Type B pancreatic cell (in vitro differentiated cells): ENCODE data around the gene ADPRHL1. TPM values are rescaled to one million over a fixed set of nuclear protein-coding genes. Genes with fewer than 3 reads are reported as not detected.

Experiments
- DNase-seq: peaks from one replicate; pipeline ENCODE4 v3.0.0; 2021; ENCODE audit warnings: mixed read lengths; ENCODE audit not compliant: unreplicated experiment; ENCODE audit errors: extremely low spot score
- H3K27ac Mint-ChIP-seq: 2 replicates; pipeline ENCODE4 v1.8.0; 2021; ENCODE audit warnings: mild to moderate bottlenecking, mixed read lengths
- H3K27me3 Mint-ChIP-seq: 2 replicates; pipeline ENCODE4 v1.8.0; 2021; ENCODE audit warnings: mixed read lengths
- H3K36me3 Mint-ChIP-seq: 2 replicates; pipeline ENCODE4 v1.8.0; 2021; ENCODE audit warnings: mixed read lengths
- H3K4me1 Mint-ChIP-seq: one replicate; pipeline ENCODE4 v1.8.0; 2021; ENCODE audit warnings: mixed read lengths; ENCODE audit not compliant: unreplicated experiment
- H3K4me3 Mint-ChIP-seq: 2 replicates; pipeline ENCODE4 v1.8.0; 2021; ENCODE audit warnings: mild to moderate bottlenecking, mixed read lengths
- H3K9me3 Mint-ChIP-seq: 2 replicates; pipeline ENCODE4 v1.8.0; 2021; ENCODE audit warnings: mixed read lengths
- total RNA-seq: library from RNA; stranded (reverse); gene quantifications from 2 replicates; pipeline ENCODE4 v1.2.1, GENCODE V29; 2021; ENCODE audit warnings: low replicate concordance
- TF ChIP-seq, protein P1 (sequence below): fragments of 200-600 bp; sonication (generic); conservative IDR thresholded peaks from 2 replicates; pipeline ENCODE4 v1.5.0; 2021; ENCODE audit warnings: antibody characterized with exemption, mild to moderate bottlenecking

The ADPRHL1 gene
- total RNA-seq, 1 donor from 2014 or later = 4.1 TPM

- Mint-ChIP-seq H3K9me3 (no peaks in the 10 kb centered on the region), H3K27me3 (peaks cover under 1% of the 10 kb centered on the region), H3K4me3 (no peak overlapping the region), H3K27ac (no peak overlapping the region), H3K4me1 (no peaks in the 10 kb centered on the region), H3K36me3 (no peaks in the 10 kb centered on the region)
- TF ChIP-seq, protein P1, sequence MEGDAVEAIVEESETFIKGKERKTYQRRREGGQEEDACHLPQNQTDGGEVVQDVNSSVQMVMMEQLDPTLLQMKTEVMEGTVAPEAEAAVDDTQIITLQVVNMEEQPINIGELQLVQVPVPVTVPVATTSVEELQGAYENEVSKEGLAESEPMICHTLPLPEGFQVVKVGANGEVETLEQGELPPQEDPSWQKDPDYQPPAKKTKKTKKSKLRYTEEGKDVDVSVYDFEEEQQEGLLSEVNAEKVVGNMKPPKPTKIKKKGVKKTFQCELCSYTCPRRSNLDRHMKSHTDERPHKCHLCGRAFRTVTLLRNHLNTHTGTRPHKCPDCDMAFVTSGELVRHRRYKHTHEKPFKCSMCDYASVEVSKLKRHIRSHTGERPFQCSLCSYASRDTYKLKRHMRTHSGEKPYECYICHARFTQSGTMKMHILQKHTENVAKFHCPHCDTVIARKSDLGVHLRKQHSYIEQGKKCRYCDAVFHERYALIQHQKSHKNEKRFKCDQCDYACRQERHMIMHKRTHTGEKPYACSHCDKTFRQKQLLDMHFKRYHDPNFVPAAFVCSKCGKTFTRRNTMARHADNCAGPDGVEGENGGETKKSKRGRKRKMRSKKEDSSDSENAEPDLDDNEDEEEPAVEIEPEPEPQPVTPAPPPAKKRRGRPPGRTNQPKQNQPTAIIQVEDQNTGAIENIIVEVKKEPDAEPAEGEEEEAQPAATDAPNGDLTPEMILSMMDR = no peak
- no peak for DNase-seq
Observed at GRCh38 chr13:113367771-113368170, 85.5 kb downstream of the ADPRHL1 start.

DNA sequence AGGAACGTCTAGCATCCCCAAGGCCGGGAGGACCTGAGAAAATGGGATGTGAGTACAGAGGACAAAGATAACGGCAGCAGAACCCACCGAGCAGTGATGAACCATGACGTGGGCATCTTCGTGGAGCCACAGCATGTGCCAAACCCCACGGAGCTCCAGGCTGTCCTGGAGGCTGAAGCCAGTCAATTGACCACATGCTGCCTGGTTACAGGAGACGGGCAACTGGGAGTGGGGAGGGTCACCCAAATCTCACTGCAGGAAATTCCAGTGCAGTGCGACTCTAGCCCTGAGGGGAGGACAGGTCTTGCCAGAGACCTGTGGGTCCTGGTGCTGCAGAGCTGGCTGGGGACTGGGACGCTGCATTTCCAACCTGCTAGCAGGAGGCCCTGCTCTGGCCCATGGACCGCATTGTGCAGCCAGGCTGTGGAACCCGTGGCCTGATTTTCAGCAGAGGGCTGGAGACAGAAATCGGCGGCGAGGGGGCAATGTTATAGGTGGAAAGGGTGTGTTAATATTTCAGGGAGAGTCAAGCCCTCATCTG is 86.2 kb downstream of the ADPRHL1 start:
- Mint-ChIP-seq H3K36me3 (no peaks in the 10 kb centered on the region), H3K4me1 (no peaks in the 10 kb centered on the region)
- TF ChIP-seq, protein P1 = no peak

DNA sequence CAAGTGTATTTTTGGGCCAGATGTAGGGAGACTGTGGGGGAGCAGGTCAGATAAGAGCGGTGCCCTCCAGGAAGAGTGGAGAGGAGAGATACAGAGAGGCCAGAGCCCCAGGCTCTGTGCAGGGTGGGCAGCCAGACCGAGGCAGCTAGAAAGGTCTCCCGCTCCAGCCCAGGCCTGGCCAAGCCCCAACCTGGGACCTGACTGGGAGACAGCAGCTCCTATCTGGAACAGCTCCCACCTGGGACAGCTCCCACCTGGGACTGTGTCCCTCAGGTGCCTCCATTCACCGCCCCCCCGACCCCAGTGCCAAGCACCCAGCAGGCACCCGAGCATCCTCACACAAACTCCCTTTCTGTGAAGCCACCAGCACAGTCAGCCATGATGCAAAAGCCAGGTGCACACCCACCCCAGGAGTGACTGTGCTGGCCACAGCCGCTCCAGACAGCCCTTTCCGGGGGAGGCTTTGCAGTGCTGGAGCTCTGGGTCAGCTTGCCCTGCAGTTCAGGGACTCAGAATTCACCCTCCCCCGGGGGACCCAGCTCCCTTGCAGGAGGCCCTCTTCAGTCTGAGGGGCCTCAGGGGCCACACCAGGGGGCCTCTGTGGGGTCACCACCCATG is 87.2 kb downstream of the ADPRHL1 start:
- Mint-ChIP-seq H3K4me1 (no peaks in the 10 kb centered on the region), H3K4me3 (peak overlapping the region; percentile 71), H3K27me3 (no peaks in the 10 kb centered on the region), H3K9me3 (no peaks in the 10 kb centered on the region), H3K36me3 (no peaks in the 10 kb centered on the region), H3K27ac (peak overlapping the region; percentile 43)
- TF ChIP-seq, protein P1 = no peak
- DNase-seq = no peak

More for the DNA sequence above, 86.2 kb downstream of the ADPRHL1 start:
- H3K4me3 Mint-ChIP-seq = no peak overlapping the region
- DNase-seq = no peak
- no peaks in the 10 kb centered on the region for H3K9me3 Mint-ChIP-seq
- H3K27ac Mint-ChIP-seq = no peak overlapping the region
- H3K27me3 Mint-ChIP-seq = no peaks in the 10 kb centered on the region

- Mint-ChIP-seq H3K4me1 (no peaks in the 10 kb centered on the region), H3K4me3 (peak overlapping the region; percentile 71), H3K36me3 (no peaks in the 10 kb centered on the region), H3K27ac (peak overlapping the region; percentile 43), H3K9me3 (no peaks in the 10 kb centered on the region), H3K27me3 (no peaks in the 10 kb centered on the region)
- TF ChIP-seq, protein P1 = no peak
- DNase-seq = no peak
Observed at GRCh38 chr13:113365583-113365970, 87.7 kb downstream of the ADPRHL1 start.

DNA sequence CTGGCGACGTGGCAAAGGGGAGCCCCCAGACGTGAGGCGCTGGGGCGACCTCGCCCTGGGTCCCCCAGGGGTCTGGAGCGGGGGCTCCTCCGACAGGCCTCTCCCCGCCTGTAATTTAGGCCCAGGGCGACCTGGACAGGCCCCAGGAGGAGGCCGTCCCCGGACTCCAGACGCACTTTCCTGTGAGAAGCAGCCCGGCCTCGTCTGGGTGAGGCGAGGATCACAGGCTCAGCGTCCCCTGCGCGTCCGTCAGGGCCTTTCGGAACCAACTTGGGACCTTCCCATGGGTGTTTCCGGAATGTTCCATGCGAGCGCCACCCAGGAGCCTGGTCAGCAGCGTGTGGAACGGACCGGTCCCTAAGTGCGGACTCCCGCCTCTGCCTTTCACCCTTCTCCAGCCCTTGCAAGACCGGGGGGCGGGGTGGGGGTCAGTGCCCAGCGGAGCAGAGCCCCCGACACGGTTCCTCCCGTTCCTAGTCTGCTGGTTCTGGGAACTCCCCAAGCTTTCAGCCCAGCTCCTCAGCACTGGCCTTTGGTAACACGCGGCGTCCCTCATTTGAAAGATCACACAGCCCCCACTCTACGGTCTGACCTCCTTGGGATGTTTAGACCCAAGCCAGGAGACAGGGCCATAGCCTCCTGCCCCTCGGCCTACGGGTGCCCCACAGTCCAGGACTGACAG is 88.2 kb downstream of the ADPRHL1 start:
- Mint-ChIP-seq H3K4me3 (peak overlapping the region; percentile 71), H3K4me1 (no peaks in the 10 kb centered on the region), H3K27me3 (no peaks in the 10 kb centered on the region), H3K36me3 (no peaks in the 10 kb centered on the region), H3K9me3 (no peaks in the 10 kb centered on the region), H3K27ac (peak overlapping the region; percentile 43)
- peak; percentile 70 for DNase-seq
- TF ChIP-seq, protein P1 = no peak
